ENCODE measurements around the gene SORBS1. TPM values are rescaled to one million over a fixed set of nuclear protein-coding genes. Genes with fewer than 3 reads are reported as not detected.

The SORBS1 gene
- total and polyA plus RNA-seq, 2 of the 13 experiments (the other 11 are each of a cell fraction or from before 2014, with no cell fraction given) = 16.8 to 39.8 TPM

DNA sequence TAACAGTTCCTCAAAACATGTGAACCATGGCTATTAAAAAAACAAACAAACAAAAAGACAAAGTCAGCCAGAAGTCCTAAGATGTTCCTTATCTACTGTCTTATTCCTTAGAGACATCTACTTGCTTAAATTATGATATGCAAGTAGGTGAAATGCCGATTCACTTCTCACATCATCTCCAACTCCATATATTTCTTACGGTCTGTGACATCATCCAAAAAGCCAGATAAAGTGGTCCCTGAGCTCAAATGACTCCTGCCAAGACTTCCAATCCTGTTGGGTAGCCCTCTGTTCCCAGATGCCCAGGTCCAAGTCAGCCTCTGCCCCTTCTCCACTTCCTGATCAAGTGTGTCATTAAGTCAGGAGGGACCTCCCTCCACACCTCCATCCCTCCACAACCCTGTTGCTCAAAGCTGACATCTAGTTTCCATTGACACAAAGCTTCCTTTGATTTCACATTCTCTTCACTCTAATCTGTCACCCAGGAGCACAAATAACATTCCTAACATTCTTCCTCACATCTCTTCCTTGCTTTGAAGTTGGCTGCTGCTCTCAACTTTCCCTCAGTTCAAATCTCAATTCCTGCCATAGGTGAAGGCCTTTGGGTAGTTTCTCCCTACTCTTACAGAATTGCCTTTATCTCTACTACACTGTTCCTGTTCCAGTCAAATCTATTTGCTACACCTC lies 214.3 kb downstream of the SORBS1 start (continued):
- TF ChIP-seq DNMT3B (CRISPR knock-in tag; conservative IDR thresholded peaks at IDR 0.05) = no peak
- TF ChIP-seq ZNF432 (CRISPR knock-in tag; IDR thresholded peaks at IDR 0.05; ENCODE audit: borderline replicate concordance) = no peak
- TF ChIP-seq ETV5 (CRISPR knock-in tag; IDR thresholded peaks at IDR 0.05; ENCODE audit: borderline replicate concordance) = peak; percentile 84; the same call in 1 of the 2 replicates
- TF ChIP-seq, protein P1, sequence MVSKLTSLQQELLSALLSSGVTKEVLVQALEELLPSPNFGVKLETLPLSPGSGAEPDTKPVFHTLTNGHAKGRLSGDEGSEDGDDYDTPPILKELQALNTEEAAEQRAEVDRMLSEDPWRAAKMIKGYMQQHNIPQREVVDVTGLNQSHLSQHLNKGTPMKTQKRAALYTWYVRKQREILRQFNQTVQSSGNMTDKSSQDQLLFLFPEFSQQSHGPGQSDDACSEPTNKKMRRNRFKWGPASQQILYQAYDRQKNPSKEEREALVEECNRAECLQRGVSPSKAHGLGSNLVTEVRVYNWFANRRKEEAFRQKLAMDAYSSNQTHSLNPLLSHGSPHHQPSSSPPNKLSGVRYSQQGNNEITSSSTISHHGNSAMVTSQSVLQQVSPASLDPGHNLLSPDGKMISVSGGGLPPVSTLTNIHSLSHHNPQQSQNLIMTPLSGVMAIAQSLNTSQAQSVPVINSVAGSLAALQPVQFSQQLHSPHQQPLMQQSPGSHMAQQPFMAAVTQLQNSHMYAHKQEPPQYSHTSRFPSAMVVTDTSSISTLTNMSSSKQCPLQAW (CRISPR knock-in tag; IDR thresholded peaks at IDR 0.05) = peak; percentile 91
- TF ChIP-seq ZMYM4 (CRISPR knock-in tag; IDR thresholded peaks at IDR 0.05) = peak; percentile 59
- peak; percentile 39; the same call in 1 of the 2 replicates for TF ChIP-seq HOXA3 (CRISPR knock-in tag; IDR thresholded peaks at IDR 0.05)
- TF ChIP-seq ARHGAP35 (CRISPR knock-in tag; IDR thresholded peaks at IDR 0.05; ENCODE audit: borderline replicate concordance) = no peak
- no peak for TF ChIP-seq ZNF143 (CRISPR knock-in tag; IDR thresholded peaks at IDR 0.05)
- TF ChIP-seq ZNF124 (CRISPR knock-in tag; IDR thresholded peaks at IDR 0.05) = 0 out of 2 replicates have a peak, but pooled peaks have one; percentile 71
- TF ChIP-seq ZNF572 (CRISPR knock-in tag; IDR thresholded peaks at IDR 0.05) = no peak
- TF ChIP-seq, protein P2, sequence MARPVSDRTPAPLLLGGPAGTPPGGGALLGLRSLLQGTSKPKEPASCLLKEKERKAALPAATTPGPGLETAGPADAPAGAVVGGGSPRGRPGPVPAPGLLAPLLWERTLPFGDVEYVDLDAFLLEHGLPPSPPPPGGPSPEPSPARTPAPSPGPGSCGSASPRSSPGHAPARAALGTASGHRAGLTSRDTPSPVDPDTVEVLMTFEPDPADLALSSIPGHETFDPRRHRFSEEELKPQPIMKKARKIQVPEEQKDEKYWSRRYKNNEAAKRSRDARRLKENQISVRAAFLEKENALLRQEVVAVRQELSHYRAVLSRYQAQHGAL (CRISPR knock-in tag; IDR thresholded peaks at IDR 0.05; ENCODE audit: not compliant biosample characterization) = no peak
- TF ChIP-seq ZNF646 (CRISPR knock-in tag; IDR thresholded peaks at IDR 0.05) = no peak
- 0 out of 2 replicates have a peak, but pooled peaks have one; percentile 60 for TF ChIP-seq ZNF792 (CRISPR knock-in tag; IDR thresholded peaks at IDR 0.05)
- TF ChIP-seq SETDB1 (CRISPR knock-in tag; IDR thresholded peaks at IDR 0.05; ENCODE audit: borderline replicate concordance) = no peak
- TF ChIP-seq ARID4A (CRISPR knock-in tag; IDR thresholded peaks at IDR 0.05; ENCODE audit: borderline replicate concordance) = peak; percentile 65; the same call in 1 of the 2 replicates
- TF ChIP-seq ZNF549 (CRISPR knock-in tag; IDR thresholded peaks at IDR 0.05) = no peak
